ENCODE data around the gene DNAJC5. TPM values are rescaled to one million over a fixed set of nuclear protein-coding genes. Genes with fewer than 3 reads are reported as not detected.
"Not testable (repeated sequence)": the region's sequence is repeated elsewhere in the genome, so short reads cannot be mapped to it uniquely, and the experiment has no call there.

DNAJC5 gene
- total and polyA plus RNA-seq, 2 donors from 2014 or later = 24.4 to 52.3 TPM

- Histone ChIP-seq H3K4me1 (ENCODE audit: control insufficient read depth in 2 of 3, insufficient read depth in 2 of 3, low read depth in 1 of 3, low read length in 3 of 3) (peaks cover 0 to 5% (median 0%) of the 10 kb centered on the region in 3 donors), H3K27me3 (ENCODE audit: control insufficient read depth, insufficient read depth, low read length) (no peaks in the 10 kb centered on the region), H3K27ac (ENCODE audit: low read depth in 2 of 2, low read length in 2 of 2) (no peak overlapping the region), H3K4me3 (ENCODE audit: low read length in 3 of 3) (no peak overlapping the region), H3K36me3 (ENCODE audit: control insufficient read depth in 2 of 3, insufficient read depth in 3 of 3, low read length in 3 of 3) (peaks cover 0 to 13% (median 12%) of the 10 kb centered on the region in 3 donors), H3K9ac (ENCODE audit: low read length in 3 of 3) (no peak overlapping the region), H3K9me3 (ENCODE audit: control insufficient read depth in 2 of 3, insufficient read depth in 1 of 3, low read length in 3 of 3) (no peaks in the 10 kb centered on the region)
- TF ChIP-seq CTCF (IDR thresholded peaks at IDR 0.05; ENCODE audit: borderline replicate concordance, extremely low read depth, insufficient read depth) = no peak
- DNase-seq (no peak), FAIRE-seq (no peak)
- intact Hi-C loops (cut with DNase I) = no loop called here
Observed at GRCh38 chr20:63924241-63924640, 29.3 kb downstream of the DNAJC5 start.

- Histone ChIP-seq H3K4me3 (ENCODE audit: low read length in 3 of 3) (no peak overlapping the region), H3K9ac (ENCODE audit: low read length in 3 of 3) (no peak overlapping the region), H3K36me3 (ENCODE audit: control insufficient read depth in 2 of 3, insufficient read depth in 3 of 3, low read length in 3 of 3) (peaks cover 0 to 26% (median 12%) of the 10 kb centered on the region in 3 donors), H3K27ac (ENCODE audit: low read depth in 2 of 2, low read length in 2 of 2) (no peak overlapping the region), H3K9me3 (ENCODE audit: control insufficient read depth in 2 of 3, insufficient read depth in 1 of 3, low read length in 3 of 3) (no peaks in the 10 kb centered on the region), H3K4me1 (ENCODE audit: control insufficient read depth in 2 of 3, insufficient read depth in 2 of 3, low read depth in 1 of 3, low read length in 3 of 3) (peaks cover 0 to 5% (median 0%) of the 10 kb centered on the region in 3 donors), H3K27me3 (ENCODE audit: control insufficient read depth, insufficient read depth, low read length) (no peaks in the 10 kb centered on the region)
- intact Hi-C loops (cut with DNase I) = no loop called here
- no peak for DNase-seq
- no peak for FAIRE-seq
- TF ChIP-seq CTCF (IDR thresholded peaks at IDR 0.05; ENCODE audit: borderline replicate concordance, extremely low read depth, insufficient read depth) = no peak
Observed at GRCh38 chr20:63926298-63926697, 31.4 kb downstream of the DNAJC5 start.

- no peak for TF ChIP-seq CTCF (IDR thresholded peaks at IDR 0.05; ENCODE audit: borderline replicate concordance, extremely low read depth, insufficient read depth)
- Histone ChIP-seq H3K4me3 (ENCODE audit: low read length in 3 of 3) (no peak overlapping the region), H3K27me3 (ENCODE audit: control insufficient read depth, insufficient read depth, low read length) (no peaks in the 10 kb centered on the region), H3K4me1 (ENCODE audit: control insufficient read depth in 2 of 3, insufficient read depth in 2 of 3, low read depth in 1 of 3, low read length in 3 of 3) (peaks cover 0 to 5% (median 0%) of the 10 kb centered on the region in 3 donors), H3K36me3 (ENCODE audit: control insufficient read depth in 2 of 3, insufficient read depth in 3 of 3, low read length in 3 of 3) (peaks cover 2 to 38% (median 21%) of the 10 kb centered on the region in 3 donors), H3K27ac (ENCODE audit: low read depth in 2 of 2, low read length in 2 of 2) (no peak overlapping the region), H3K9me3 (ENCODE audit: control insufficient read depth in 2 of 3, insufficient read depth in 1 of 3, low read length in 3 of 3) (no peaks in the 10 kb centered on the region), H3K9ac (ENCODE audit: low read length in 3 of 3) (no peak overlapping the region)
- DNase-seq (no peak), FAIRE-seq (no peak)
- intact Hi-C loops (cut with DNase I) = no loop called here
Observed at GRCh38 chr20:63929071-63929470, 34.1 kb downstream of the DNAJC5 start.

GRCh38 chr20:63929473-63929883 lies 34.6 kb downstream of the DNAJC5 start:
- H3K4me1 ChIP-seq (ENCODE audit: control insufficient read depth in 2 of 3, insufficient read depth in 2 of 3, low read depth in 1 of 3, low read length in 3 of 3) = not testable (repeated sequence)

More at GRCh38 chr20:63929473-63929883, 34.6 kb downstream of the DNAJC5 start:
- intact Hi-C loops (cut with DNase I); H3K4me3 ChIP-seq (ENCODE audit: low read length in 3 of 3); H3K9ac ChIP-seq (ENCODE audit: low read length in 3 of 3); H3K9me3 ChIP-seq (ENCODE audit: control insufficient read depth in 2 of 3, insufficient read depth in 1 of 3, low read length in 3 of 3); DNase-seq; H3K27ac ChIP-seq (ENCODE audit: low read depth in 2 of 2, low read length in 2 of 2); H3K27me3 ChIP-seq (ENCODE audit: control insufficient read depth, insufficient read depth, low read length); FAIRE-seq: not testable (repeated sequence)
- peaks cover 2 to 40% (median 21%) of the 10 kb centered on the region in 3 donors for H3K36me3 ChIP-seq (ENCODE audit: control insufficient read depth in 2 of 3, insufficient read depth in 3 of 3, low read length in 3 of 3)

Data from kidney (tissue), 14 donors.